GM12878 (cell line): ENCODE results near the gene SMARCD3. TPM values are rescaled to one million over a fixed set of nuclear protein-coding genes. Genes with fewer than 3 reads are reported as not detected.
A peak's percentile ranks its signal among the peaks of the same experiment; 100 is the strongest.

Experiments
- CHD1 ChIP-seq: IDR thresholded peaks from 2 replicates; pipeline ENCODE4 v1.6.1; 2012; ENCODE audit warnings: low read depth, low read length, improper control_type of control experiment
- CTCF ChIP-seq, 3 experiments: IDR thresholded peaks in 2 of 3; conservative IDR thresholded peaks in 1 of 3; 2 replicates each; pipeline ENCODE4 v1.5.1; 2011; ENCODE audit warnings: low read depth in 3 of 3, low read length in 3 of 3, mild to moderate bottlenecking in 3 of 3, control low read depth in 2 of 3, moderate library complexity in 2 of 3, inconsistent platforms in 1 of 3, mixed read lengths in 1 of 3; ENCODE audit not compliant: control insufficient read depth in 2 of 3, insufficient read depth in 1 of 3; ENCODE audit errors: extremely low read depth in 1 of 3
- E2F8 ChIP-seq: fragments of 450-650 bp; IDR thresholded peaks from 2 replicates; pipeline ENCODE4 v1.6.1; 2018; ENCODE audit warnings: mild to moderate bottlenecking, low read depth, moderate library complexity; ENCODE audit not compliant: partially characterized antibody
- EP300 ChIP-seq, 2 experiments: fragments of 150-350 bp in 1 of 2; IDR thresholded peaks; 2 replicates each; pipeline ENCODE4 v1.6.1; 2011 to 2012; ENCODE audit warnings: low read depth in 2 of 2, low read length in 2 of 2, borderline replicate concordance in 1 of 2, improper control_type of control experiment in 1 of 2, inconsistent platforms in 1 of 2; ENCODE audit not compliant: control insufficient read depth in 1 of 2
- FOXK2 ChIP-seq: fragments of 450-650 bp; IDR thresholded peaks from 2 replicates; pipeline ENCODE4 v1.6.1; 2017; ENCODE audit warnings: mild to moderate bottlenecking, moderate library complexity
- KDM1A ChIP-seq: fragments of 200-600 bp; sonication (generic); IDR thresholded peaks from 2 replicates; pipeline ENCODE4 v1.6.1; 2016; ENCODE audit warnings: borderline replicate concordance
- LARP7 ChIP-seq: fragments of 450-650 bp; IDR thresholded peaks from 2 replicates; pipeline ENCODE4 v1.6.1; 2017; ENCODE audit warnings: mild to moderate bottlenecking
- MYB ChIP-seq: fragments of 150-350 bp; IDR thresholded peaks from 2 replicates; pipeline ENCODE4 v1.6.1; 2014; ENCODE audit warnings: mild to moderate bottlenecking, low read depth, low read length, borderline replicate concordance
- NBN ChIP-seq: fragments of 450-650 bp; IDR thresholded peaks from 2 replicates; pipeline ENCODE4 v1.6.1; 2016
- POLR2AphosphoS2 ChIP-seq: IDR thresholded peaks from 2 replicates; pipeline ENCODE4 v1.6.1; 2011; ENCODE audit warnings: low read depth, mild to moderate bottlenecking, low read length, improper control_type of control experiment, moderate library complexity
- RAD51 ChIP-seq: fragments of 450-650 bp; IDR thresholded peaks from 2 replicates; pipeline ENCODE4 v1.6.1; 2016; ENCODE audit warnings: moderate library complexity, mild to moderate bottlenecking, inconsistent platforms
- SMC3 ChIP-seq: IDR thresholded peaks from 2 replicates; pipeline ENCODE4 v1.6.1; 2011; ENCODE audit warnings: low read length, improper control_type of control experiment, borderline replicate concordance
- SRF ChIP-seq, 2 experiments: IDR thresholded peaks; 2 replicates each; pipeline ENCODE4 v1.6.1; 2011; ENCODE audit warnings: low read depth in 2 of 2, low read length in 2 of 2, mild to moderate bottlenecking in 1 of 2, moderate library complexity in 1 of 2
- ZBTB11 ChIP-seq: fragments of 450-650 bp; formaldehyde crosslinking; IDR thresholded peaks from 2 replicates; pipeline ENCODE4 v1.5.0; 2022; ENCODE audit warnings: mild to moderate bottlenecking, missing genetic modification characterization
- ZBTB4 ChIP-seq: fragments of 450-650 bp; formaldehyde crosslinking; IDR thresholded peaks from 2 replicates; pipeline ENCODE4 v1.4.0; 2022; ENCODE audit warnings: mild to moderate bottlenecking, moderate library complexity
- ZNF384 ChIP-seq: IDR thresholded peaks from 2 replicates; pipeline ENCODE4 v1.6.1; 2012; ENCODE audit warnings: low read depth, mild to moderate bottlenecking, low read length, improper control_type of control experiment, borderline replicate concordance
- polyA plus RNA-seq, 11 experiments: library from polyadenylated mRNA; depleted of rRNA in 4 of 11; unstranded in 6 of 11; stranded (reverse) in 5 of 11; fragments of >200 nt; fragmentation: Nextera tagmentation in 4 of 11; fragmentation: Illumina TruSeq in 1 of 11; extraction: Ambion mirVana in 4 of 11; extraction: Trizol in 1 of 11; gene quantifications; 1 replicate in 1 of 11; 2 replicates in 10 of 11; pipeline versions ENCODE4 v1.2.1 to v1.2.3, GENCODE V29; 2011 to 2016; ENCODE audit warnings: inconsistent platforms in 2 of 11, missing spikeins in 2 of 11, low read depth in 1 of 11
- total RNA-seq, 4 experiments: library from RNA; depleted of rRNA in 3 of 4; stranded (reverse); fragments of >200 nt in 3 of 4; fragmentation: Illumina TruSeq in 1 of 4; extraction: Trizol in 1 of 4; gene quantifications; 2 replicates each; pipeline versions ENCODE4 v1.2.1 to v1.2.3, GENCODE V29; 2013 to 2021

Gene SMARCD3
- total and polyA plus RNA-seq, 10 of the 15 experiments (the other 5 are each of a cell fraction or from before 2014, with no cell fraction given): 0.11 to 1.4 (median 0.16) TPM

GRCh38 chr7:151232091-151232916, 16.2 kb downstream of the SMARCD3 start, which contains the start of gene CHPF2 (continued):
- no peak for TF ChIP-seq ZBTB11 (CRISPR knock-in tag)
- no peak for TF ChIP-seq SMC3
- no peak for TF ChIP-seq SRF (IDR thresholded peaks at IDR 0.05; ENCODE audit: low read depth in 2 of 2, low read length in 2 of 2)
- TF ChIP-seq POLR2AphosphoS2: peak; percentile 44; the same call in 1 of the 2 replicates
- no peak for TF ChIP-seq CHD1
- 0 out of 2 replicates have a peak, but pooled peaks have one; percentile 25 for TF ChIP-seq NBN
- no peak for TF ChIP-seq KDM1A
- peak; percentile 32; the same call in 1 of the 2 replicates for TF ChIP-seq LARP7
- TF ChIP-seq MYB: no peak
- TF ChIP-seq ZBTB4: no peak
- no peak for TF ChIP-seq ZNF384
- TF ChIP-seq E2F8: no peak
- no peak for TF ChIP-seq EP300 (IDR thresholded peaks at IDR 0.05; ENCODE audit: borderline replicate concordance in 1 of 2, control insufficient read depth in 1 of 2, low read depth in 2 of 2, low read length in 2 of 2)
- TF ChIP-seq FOXK2: no peak
- no peak for TF ChIP-seq RAD51
- no peak for TF ChIP-seq CTCF (IDR thresholded peaks at IDR 0.05 in 2 of 3, conservative IDR thresholded peaks at IDR 0.05 in 1 of 3; ENCODE audit: control insufficient read depth in 2 of 3, extremely low read depth in 1 of 3, insufficient read depth in 1 of 3, low read depth in 3 of 3, low read length in 3 of 3)
